K562 (cell line): ENCODE measurements around the gene USP5. TPM values are rescaled to one million over a fixed set of nuclear protein-coding genes. Genes with fewer than 3 reads are reported as not detected.

Experiments
- BDP1 ChIP-seq: IDR thresholded peaks from 3 replicates; pipeline ENCODE4 v1.6.1; 2011; ENCODE audit not compliant: insufficient read length, insufficient read depth
- CBX1 ChIP-seq: sonication (generic); IDR thresholded peaks from 2 replicates; pipeline ENCODE4 v1.6.1; 2016; ENCODE audit warnings: antibody characterized with exemption, low read depth, mild to moderate bottlenecking
- SMARCC2 ChIP-seq: fragments of 450-650 bp; IDR thresholded peaks from 2 replicates; pipeline ENCODE4 v1.6.1; 2017; ENCODE audit warnings: antibody characterized with exemption, moderate library complexity, mild to moderate bottlenecking, low read depth
- TARDBP ChIP-seq: fragments of 450-650 bp; IDR thresholded peaks from 2 replicates; pipeline ENCODE4 v1.6.1; 2016
- TBP ChIP-seq: optimal IDR thresholded peaks from 2 replicates; pipeline ENCODE3; 2011; ENCODE audit warnings: low read depth, low read length, improper control_type of control experiment
- TOE1 ChIP-seq, 2 experiments: fragments of 450-650 bp in 1 of 2; sonication (generic) in 1 of 2; formaldehyde crosslinking in 1 of 2; IDR thresholded peaks; 2 replicates each; pipeline versions ENCODE4 v1.7.1 to v1.8.0; 2016 to 2022; ENCODE audit warnings: borderline replicate concordance in 2 of 2, mild to moderate bottlenecking in 2 of 2, antibody characterized with exemption in 1 of 2, inconsistent platforms in 1 of 2, low read depth in 1 of 2, missing genetic modification reagents in 1 of 2, moderate library complexity in 1 of 2
- ZNF408 ChIP-seq: fragments of 250-450 bp; sonication (Bioruptor Pico); IDR thresholded peaks from 2 replicates; pipeline ENCODE4 v1.4.0; 2020; ENCODE audit warnings: low read depth, mild to moderate bottlenecking, moderate library complexity
- ZZZ3 ChIP-seq: fragments of 450-650 bp; IDR thresholded peaks from 2 replicates; pipeline ENCODE4 v1.6.1; 2016; ENCODE audit warnings: antibody characterized with exemption, mild to moderate bottlenecking, moderate library complexity
- polyA plus RNA-seq, 8 experiments: library from polyadenylated mRNA; depleted of rRNA in 4 of 8; stranded (reverse) in 5 of 8; unstranded in 3 of 8; fragments of >200 nt; fragmentation: Nextera tagmentation in 2 of 8; fragmentation: Illumina TruSeq in 1 of 8; extraction: Ambion mirVana in 2 of 8; extraction: Trizol in 1 of 8; gene quantifications; 2 replicates each; pipeline versions ENCODE4 v1.2.1 to v1.2.3, GENCODE V29; 2011 to 2014; ENCODE audit warnings: inconsistent platforms in 1 of 8, missing spikeins in 1 of 8
- total RNA-seq, 7 experiments: library from RNA; depleted of rRNA in 6 of 7; stranded (reverse); fragments of >200 nt in 6 of 7; fragmentation: Illumina TruSeq in 2 of 7; extraction: Trizol in 2 of 7; gene quantifications; 2 replicates each; pipeline versions ENCODE4 v1.2.1 to v1.2.3, GENCODE V29; 2011 to 2021; ENCODE audit warnings: low replicate concordance in 1 of 7
- TF ChIP-seq, protein P1 (sequence below): fragments of 200-800 bp; sonication (Bioruptor generic); IDR thresholded peaks from 2 replicates; pipeline ENCODE4 v1.6.1; 2017; ENCODE audit warnings: missing genetic modification characterization, missing compliant biosample characterization
- TF ChIP-seq, protein P2 (sequence below): fragments of 250-450 bp; sonication (Bioruptor Pico); IDR thresholded peaks from 2 replicates; pipeline ENCODE4 v1.9.0; 2021; ENCODE audit warnings: mild to moderate bottlenecking, inconsistent platforms
- TF ChIP-seq, protein P3 (sequence below): fragments of 250-450 bp; sonication (Bioruptor Pico); IDR thresholded peaks from 2 replicates; pipeline ENCODE4 v1.8.0; 2021; ENCODE audit warnings: borderline replicate concordance, mild to moderate bottlenecking, moderate library complexity; ENCODE audit not compliant: poor library complexity, severe bottlenecking
- TF ChIP-seq, protein P4 (sequence below): fragments of 450-650 bp; IDR thresholded peaks from 2 replicates; pipeline ENCODE4 v1.6.1; 2016; ENCODE audit warnings: mild to moderate bottlenecking, moderate library complexity

USP5 gene
- total and polyA plus RNA-seq, 9 of the 15 experiments (the other 6 are each of a cell fraction or from before 2014, with no cell fraction given), result 1.4 to 107 (median 48.6) TPM

DNA sequence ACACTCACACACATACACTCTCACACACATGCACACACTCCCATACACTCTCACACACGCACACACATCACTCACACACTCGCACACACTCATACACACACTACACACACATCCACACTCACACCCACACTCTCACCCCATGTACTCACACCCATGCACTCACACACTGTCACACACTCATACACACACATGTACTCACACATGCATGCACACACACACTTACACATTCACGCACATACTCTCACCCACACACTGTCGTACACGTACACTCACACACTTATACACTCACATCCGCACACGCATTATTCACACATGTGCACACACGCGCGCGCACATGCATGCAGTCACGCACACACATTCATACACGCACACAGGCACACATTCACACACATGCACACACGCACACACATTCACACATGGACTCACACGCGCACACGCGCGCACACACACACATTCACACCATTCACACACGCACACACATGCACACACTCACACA lies 34.2 kb upstream of the USP5 start (continued):
- TF ChIP-seq, protein P1, sequence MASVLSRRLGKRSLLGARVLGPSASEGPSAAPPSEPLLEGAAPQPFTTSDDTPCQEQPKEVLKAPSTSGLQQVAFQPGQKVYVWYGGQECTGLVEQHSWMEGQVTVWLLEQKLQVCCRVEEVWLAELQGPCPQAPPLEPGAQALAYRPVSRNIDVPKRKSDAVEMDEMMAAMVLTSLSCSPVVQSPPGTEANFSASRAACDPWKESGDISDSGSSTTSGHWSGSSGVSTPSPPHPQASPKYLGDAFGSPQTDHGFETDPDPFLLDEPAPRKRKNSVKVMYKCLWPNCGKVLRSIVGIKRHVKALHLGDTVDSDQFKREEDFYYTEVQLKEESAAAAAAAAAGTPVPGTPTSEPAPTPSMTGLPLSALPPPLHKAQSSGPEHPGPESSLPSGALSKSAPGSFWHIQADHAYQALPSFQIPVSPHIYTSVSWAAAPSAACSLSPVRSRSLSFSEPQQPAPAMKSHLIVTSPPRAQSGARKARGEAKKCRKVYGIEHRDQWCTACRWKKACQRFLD, result no peak
- TF ChIP-seq TBP (no peak), SMARCC2 (no peak), TARDBP (no peak), BDP1 (no peak), ZNF408 (no peak), CBX1 (no peak), ZZZ3 (no peak), TOE1 (IDR thresholded peaks at IDR 0.05; ENCODE audit: borderline replicate concordance) (0 out of 2 replicates have a peak, but pooled peaks have one; percentile 24), TOE1 (CRISPR knock-in tag; IDR thresholded peaks at IDR 0.05; ENCODE audit: borderline replicate concordance, low read depth) (no peak)
- TF ChIP-seq, protein P2, sequence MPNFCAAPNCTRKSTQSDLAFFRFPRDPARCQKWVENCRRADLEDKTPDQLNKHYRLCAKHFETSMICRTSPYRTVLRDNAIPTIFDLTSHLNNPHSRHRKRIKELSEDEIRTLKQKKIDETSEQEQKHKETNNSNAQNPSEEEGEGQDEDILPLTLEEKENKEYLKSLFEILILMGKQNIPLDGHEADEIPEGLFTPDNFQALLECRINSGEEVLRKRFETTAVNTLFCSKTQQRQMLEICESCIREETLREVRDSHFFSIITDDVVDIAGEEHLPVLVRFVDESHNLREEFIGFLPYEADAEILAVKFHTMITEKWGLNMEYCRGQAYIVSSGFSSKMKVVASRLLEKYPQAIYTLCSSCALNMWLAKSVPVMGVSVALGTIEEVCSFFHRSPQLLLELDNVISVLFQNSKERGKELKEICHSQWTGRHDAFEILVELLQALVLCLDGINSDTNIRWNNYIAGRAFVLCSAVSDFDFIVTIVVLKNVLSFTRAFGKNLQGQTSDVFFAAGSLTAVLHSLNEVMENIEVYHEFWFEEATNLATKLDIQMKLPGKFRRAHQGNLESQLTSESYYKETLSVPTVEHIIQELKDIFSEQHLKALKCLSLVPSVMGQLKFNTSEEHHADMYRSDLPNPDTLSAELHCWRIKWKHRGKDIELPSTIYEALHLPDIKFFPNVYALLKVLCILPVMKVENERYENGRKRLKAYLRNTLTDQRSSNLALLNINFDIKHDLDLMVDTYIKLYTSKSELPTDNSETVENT, result no peak
- TF ChIP-seq, protein P3, sequence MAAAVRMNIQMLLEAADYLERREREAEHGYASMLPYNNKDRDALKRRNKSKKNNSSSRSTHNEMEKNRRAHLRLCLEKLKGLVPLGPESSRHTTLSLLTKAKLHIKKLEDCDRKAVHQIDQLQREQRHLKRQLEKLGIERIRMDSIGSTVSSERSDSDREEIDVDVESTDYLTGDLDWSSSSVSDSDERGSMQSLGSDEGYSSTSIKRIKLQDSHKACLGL (CRISPR knock-in tag), result no peak
- TF ChIP-seq, protein P4, sequence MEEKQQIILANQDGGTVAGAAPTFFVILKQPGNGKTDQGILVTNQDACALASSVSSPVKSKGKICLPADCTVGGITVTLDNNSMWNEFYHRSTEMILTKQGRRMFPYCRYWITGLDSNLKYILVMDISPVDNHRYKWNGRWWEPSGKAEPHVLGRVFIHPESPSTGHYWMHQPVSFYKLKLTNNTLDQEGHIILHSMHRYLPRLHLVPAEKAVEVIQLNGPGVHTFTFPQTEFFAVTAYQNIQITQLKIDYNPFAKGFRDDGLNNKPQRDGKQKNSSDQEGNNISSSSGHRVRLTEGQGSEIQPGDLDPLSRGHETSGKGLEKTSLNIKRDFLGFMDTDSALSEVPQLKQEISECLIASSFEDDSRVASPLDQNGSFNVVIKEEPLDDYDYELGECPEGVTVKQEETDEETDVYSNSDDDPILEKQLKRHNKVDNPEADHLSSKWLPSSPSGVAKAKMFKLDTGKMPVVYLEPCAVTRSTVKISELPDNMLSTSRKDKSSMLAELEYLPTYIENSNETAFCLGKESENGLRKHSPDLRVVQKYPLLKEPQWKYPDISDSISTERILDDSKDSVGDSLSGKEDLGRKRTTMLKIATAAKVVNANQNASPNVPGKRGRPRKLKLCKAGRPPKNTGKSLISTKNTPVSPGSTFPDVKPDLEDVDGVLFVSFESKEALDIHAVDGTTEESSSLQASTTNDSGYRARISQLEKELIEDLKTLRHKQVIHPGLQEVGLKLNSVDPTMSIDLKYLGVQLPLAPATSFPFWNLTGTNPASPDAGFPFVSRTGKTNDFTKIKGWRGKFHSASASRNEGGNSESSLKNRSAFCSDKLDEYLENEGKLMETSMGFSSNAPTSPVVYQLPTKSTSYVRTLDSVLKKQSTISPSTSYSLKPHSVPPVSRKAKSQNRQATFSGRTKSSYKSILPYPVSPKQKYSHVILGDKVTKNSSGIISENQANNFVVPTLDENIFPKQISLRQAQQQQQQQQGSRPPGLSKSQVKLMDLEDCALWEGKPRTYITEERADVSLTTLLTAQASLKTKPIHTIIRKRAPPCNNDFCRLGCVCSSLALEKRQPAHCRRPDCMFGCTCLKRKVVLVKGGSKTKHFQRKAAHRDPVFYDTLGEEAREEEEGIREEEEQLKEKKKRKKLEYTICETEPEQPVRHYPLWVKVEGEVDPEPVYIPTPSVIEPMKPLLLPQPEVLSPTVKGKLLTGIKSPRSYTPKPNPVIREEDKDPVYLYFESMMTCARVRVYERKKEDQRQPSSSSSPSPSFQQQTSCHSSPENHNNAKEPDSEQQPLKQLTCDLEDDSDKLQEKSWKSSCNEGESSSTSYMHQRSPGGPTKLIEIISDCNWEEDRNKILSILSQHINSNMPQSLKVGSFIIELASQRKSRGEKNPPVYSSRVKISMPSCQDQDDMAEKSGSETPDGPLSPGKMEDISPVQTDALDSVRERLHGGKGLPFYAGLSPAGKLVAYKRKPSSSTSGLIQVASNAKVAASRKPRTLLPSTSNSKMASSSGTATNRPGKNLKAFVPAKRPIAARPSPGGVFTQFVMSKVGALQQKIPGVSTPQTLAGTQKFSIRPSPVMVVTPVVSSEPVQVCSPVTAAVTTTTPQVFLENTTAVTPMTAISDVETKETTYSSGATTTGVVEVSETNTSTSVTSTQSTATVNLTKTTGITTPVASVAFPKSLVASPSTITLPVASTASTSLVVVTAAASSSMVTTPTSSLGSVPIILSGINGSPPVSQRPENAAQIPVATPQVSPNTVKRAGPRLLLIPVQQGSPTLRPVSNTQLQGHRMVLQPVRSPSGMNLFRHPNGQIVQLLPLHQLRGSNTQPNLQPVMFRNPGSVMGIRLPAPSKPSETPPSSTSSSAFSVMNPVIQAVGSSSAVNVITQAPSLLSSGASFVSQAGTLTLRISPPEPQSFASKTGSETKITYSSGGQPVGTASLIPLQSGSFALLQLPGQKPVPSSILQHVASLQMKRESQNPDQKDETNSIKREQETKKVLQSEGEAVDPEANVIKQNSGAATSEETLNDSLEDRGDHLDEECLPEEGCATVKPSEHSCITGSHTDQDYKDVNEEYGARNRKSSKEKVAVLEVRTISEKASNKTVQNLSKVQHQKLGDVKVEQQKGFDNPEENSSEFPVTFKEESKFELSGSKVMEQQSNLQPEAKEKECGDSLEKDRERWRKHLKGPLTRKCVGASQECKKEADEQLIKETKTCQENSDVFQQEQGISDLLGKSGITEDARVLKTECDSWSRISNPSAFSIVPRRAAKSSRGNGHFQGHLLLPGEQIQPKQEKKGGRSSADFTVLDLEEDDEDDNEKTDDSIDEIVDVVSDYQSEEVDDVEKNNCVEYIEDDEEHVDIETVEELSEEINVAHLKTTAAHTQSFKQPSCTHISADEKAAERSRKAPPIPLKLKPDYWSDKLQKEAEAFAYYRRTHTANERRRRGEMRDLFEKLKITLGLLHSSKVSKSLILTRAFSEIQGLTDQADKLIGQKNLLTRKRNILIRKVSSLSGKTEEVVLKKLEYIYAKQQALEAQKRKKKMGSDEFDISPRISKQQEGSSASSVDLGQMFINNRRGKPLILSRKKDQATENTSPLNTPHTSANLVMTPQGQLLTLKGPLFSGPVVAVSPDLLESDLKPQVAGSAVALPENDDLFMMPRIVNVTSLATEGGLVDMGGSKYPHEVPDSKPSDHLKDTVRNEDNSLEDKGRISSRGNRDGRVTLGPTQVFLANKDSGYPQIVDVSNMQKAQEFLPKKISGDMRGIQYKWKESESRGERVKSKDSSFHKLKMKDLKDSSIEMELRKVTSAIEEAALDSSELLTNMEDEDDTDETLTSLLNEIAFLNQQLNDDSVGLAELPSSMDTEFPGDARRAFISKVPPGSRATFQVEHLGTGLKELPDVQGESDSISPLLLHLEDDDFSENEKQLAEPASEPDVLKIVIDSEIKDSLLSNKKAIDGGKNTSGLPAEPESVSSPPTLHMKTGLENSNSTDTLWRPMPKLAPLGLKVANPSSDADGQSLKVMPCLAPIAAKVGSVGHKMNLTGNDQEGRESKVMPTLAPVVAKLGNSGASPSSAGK, result no peak
